ENCODE data around the gene RNF38.
"Not testable (repeated sequence)": the region's sequence is repeated elsewhere in the genome, so short reads cannot be mapped to it uniquely, and the experiment has no call there.

Gene RNF38

GRCh38 chr9:36402536-36402935, 2.5 kb upstream of the RNF38 start:
- no peak for DNase-seq

DNA sequence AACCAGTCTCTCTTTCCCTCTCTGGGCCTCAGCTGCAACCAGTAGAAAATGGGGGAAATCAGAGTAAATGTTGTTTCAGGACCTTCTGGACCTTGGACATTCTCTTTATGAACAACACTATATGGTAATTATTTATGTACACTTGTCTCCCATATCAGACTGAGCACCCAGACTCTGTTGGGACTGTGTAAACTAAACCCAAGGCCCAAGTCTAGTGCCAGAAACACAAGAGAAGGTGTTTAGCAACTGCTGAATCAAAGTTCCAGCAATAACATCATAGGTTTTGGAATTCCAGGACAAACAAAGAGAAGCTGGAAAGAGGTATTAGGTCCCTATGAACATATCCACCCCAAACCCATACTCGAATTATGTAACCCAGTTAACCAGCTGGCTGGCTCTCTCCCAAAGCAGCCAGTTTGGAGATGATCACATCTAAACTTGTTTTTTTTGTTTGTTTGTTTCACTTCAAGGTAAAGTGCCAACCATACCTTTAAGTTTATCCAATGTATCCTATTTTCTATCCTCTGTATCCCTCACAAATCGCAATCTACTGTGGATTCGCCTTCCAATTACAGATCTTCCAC, 1.9 kb upstream of the RNF38 start:
- DNase-seq = no peak

GRCh38 chr9:36401164-36401740, 1.2 kb upstream of the RNF38 start:
- peak; percentile 80 for DNase-seq

- peak; percentile 86 for DNase-seq
Observed at GRCh38 chr9:36400332-36401163, 479 bp upstream of the RNF38 start.

DNA sequence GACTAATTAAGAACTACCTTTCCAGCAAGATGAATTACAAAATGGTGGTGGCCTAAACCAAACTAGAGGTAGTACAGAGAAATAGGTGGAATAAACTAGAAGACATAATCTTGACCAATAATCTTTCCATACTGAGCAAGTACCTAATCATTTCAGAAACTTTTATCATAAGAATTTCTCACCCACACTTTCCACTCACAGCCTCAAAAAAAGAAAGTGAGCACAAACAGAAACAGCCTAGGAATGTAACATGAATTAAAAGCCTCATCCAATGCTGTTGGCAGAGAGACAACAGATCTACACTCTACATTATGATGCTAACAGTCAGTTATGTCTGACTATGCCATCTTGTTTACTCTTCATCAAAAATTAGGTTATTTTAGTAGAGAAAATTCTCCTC, 1.3 kb downstream of the RNF38 start:
- DNase-seq = peak; percentile 75

GRCh38 chr9:36396985-36397384, 3.1 kb downstream of the RNF38 start:
- DNase-seq = peak; percentile 31

DNA sequence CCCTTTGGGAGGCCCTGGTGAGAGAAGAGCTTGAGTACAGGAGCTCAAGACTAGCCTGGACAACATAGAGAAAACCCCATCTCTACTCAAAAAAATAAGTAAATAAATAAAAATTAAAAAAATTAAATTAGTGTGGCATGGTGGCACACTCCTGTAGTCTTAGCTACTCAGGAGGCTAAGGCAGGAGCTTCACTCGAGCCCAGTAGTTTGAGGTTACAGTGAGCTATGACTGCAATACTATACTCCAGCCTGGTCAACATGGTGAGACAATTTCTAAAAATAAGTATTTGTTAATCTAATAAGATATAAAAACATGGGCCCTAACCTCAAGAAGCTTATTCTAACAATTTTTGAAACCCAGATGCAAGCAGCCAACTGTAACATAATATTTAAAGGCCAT, 7.6 kb downstream of the RNF38 start:
- DNase-seq = no peak

- no peak for DNase-seq
Observed at GRCh38 chr9:36389590-36389989, 10.5 kb downstream of the RNF38 start.

DNA sequence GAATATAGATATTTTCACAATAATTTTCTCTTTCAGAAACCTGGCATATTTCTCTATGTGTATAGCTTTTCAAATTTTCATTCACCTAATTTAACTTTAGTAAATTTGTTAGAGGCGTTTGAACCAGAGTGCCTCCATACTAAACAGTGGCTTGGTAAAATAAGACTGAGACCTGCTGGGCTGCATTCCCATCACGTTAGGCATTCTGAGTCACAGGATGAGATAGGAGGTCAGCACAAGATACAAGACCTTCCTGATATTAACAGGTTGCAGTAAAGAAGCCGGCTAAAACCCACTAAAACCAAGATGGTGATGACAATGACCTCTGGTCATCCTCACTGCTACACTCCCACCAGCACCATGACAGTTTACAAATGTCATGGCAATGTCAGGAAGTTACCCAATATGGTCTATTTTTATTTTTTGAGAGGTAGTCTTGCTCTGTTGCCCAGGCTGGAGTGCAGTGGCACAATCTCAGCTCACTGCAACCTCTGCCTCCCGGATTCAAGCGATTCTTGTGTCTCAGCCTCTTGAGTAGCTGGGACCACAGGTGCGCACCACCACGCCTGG, 13.6 kb downstream of the RNF38 start:
- DNase-seq = not testable (repeated sequence)

- DNase-seq = peak; percentile 10
Observed at GRCh38 chr9:36382484-36382883, 17.6 kb downstream of the RNF38 start.

DNA sequence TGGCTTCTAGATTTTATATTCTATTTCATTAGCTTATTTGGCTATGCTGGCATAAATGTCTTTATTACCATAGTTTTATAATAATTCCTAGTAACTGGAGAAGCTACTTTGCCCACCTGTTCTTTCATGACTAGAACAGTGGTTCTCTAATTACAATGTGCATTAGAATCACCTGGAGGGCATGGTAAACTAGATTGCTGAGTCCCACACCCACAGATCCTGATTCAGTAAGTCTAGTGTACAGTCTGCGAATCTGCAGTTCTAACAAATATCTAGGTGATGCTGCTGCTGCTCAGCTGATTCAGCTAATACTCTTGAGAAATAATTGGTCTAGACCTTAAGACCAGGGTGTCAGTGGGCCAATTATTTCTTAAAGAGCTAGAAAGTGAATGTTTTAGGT, 35.5 kb downstream of the RNF38 start:
- no peak for DNase-seq

DNA sequence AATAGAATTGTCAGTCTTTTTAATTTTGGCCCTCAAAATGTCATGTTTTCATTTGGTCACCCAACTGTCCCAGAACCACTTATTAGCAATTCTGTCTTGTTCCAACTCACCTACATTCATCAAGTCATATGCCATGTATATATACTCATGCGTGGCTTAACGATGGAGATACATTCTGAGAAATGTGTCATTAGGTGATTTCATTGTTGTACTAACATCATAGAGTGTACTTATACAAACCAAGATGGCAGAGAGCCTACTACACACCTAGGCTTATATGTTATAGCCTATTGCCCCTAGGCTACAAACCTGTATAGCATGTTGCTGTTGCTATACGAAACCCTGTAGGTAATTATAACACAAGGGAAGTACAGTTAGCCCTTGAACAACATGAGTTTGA, 36.6 kb downstream of the RNF38 start:
- no peak for DNase-seq

DNA sequence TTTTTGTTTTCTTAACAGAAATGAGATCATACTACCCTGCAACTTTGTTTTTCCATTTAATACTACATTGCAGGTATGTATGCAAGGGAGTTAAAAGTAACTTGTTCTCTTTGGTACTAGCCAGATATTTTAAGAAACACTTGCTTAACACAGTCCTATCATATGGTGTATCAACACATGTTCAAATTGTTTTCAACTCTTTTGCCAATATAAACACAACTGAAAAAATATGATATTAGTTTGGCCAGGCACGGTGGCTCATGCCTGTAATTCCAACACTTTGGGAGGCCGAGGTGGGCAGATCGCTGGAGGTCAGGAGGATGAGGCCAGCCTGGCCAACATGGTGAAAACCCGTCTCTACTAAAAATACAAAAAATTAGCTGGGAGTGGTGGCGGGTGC, 41.6 kb downstream of the RNF38 start:
- no peak for DNase-seq

GRCh38 chr9:36357639-36358038, 42.4 kb downstream of the RNF38 start:
- no peak for DNase-seq

GRCh38 chr9:36346569-36346968, 53.5 kb downstream of the RNF38 start:
- DNase-seq = no peak

- DNase-seq = no peak
Observed at GRCh38 chr9:36345103-36345846, 54.8 kb downstream of the RNF38 start.

- peak; percentile 20 for DNase-seq
Observed at GRCh38 chr9:36341936-36342577, 58.0 kb downstream of the RNF38 start.

GRCh38 chr9:36337865-36338264, 62.2 kb downstream of the RNF38 start:
- DNase-seq = no peak

DNA sequence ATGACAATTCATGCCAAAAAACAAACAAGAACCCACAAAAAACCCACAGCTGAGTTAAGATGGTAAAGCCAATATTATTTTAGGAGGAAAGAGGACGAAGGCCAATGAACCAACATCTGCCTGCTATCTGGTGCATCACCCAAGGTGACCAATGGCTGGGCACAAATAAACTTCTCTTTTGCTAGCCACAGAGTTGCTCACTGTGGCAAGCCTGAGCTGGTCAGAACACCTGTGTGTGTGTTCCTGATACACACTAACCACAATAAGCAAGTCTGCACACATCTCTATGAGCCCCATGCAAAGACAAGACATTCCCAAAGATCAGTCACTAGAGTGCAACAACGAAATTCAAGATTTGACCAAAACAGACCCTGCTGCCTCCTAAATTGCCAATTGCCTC, 63.1 kb downstream of the RNF38 start:
- DNase-seq = no peak

DNA sequence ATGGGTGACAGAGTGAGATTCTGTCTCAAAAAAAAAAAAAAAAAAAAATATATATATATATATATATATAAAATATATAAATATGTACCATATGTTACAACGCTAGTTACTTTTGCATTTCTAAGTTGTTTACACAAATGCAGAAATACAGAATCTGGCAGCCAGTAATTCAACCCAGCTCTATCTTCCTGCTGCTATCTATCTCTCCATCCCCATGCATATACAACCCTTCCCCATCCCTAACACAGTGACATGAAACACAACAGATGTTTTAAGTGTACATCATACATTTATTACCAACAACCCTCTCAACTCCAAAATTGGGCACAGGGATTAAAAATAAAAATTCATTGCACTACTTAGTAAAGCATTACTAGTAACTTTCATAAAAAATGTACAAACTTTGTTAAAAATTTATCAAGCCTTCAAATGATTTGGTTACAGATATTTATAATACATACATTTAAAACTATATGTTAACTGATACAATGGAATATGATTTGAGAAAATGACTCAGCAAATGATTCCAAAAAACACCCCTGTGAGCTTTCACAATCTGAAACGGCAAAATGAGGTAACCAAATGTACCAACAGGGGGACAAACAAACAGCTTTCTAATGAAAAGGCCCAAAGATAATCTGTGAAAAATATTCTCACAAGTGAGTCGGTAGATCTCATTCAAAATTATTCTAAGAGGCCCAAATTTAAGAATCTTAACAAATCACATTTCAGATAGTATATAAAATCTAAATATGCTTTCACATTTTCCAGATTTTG, 63.8 kb downstream of the RNF38 start:
- DNase-seq = no peak

DNA sequence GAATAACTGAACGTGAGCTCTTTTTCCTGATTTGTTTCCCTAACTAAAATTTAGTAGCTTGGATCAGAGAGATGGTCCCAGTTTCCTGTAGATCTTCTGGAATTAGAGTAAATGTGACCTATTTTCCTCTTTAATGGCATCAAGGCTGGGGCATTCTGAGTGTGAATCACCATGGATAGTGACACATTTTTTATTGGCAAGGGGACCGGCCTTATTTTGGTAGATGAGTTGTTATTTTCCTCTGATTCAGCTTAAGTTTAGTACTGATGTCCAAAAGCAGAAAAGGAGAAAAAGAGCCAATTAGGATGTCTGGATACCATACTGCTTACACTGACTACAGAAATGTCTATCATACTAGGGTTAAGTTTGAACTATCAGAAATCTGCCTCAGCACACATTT, 68.1 kb downstream of the RNF38 start:
- DNase-seq = peak; percentile 53

All from fibroblast of skin of right biceps (primary cell).